IMR-90 (cell line): ENCODE measurements around the gene TBX3. TPM values are rescaled to one million over a fixed set of nuclear protein-coding genes. Genes with fewer than 3 reads are reported as not detected.
A peak's percentile ranks its signal among the peaks of the same experiment; 100 is the strongest.

Experiments used
- ATAC-seq: fragments of 200-7000 bp; cut with Tn5 transposase; 2 replicates; pipeline ENCODE4 v1.9.1; 2020; ENCODE audit warnings: low read depth, mild to moderate bottlenecking, moderate library complexity
- BruUV-seq: library from RNA; stranded (reverse); fragments of 400-500 nt; replicated peaks from 2 replicates; lab custom pipeline; 2021; lab: Mats Ljungman, UMichigan
- CTCF ChIA-PET: fragments of 300-600 bp; formaldehyde crosslinking; extraction: SDS; loops from one replicate; lab custom pipeline; 2021; ENCODE audit warnings: antibody characterized with exemption; lab: Yijun Ruan, JAX
- POLR2A ChIA-PET: fragments of 300-600 bp; sonication (Branson Sonifier 250); formaldehyde crosslinking; loops from one replicate; lab custom pipeline; 2022; ENCODE audit warnings: antibody characterized with exemption; ENCODE audit not compliant: unreplicated experiment; lab: Charles Lee
- DNase-seq: peaks from one replicate; pipeline ENCODE4 v3.0.0; 2013
- H2AFZ ChIP-seq: replicated peaks from 2 replicates; pipeline ENCODE3; 2013; ENCODE audit warnings: low read length, mild to moderate bottlenecking; ENCODE audit not compliant: poor library complexity
- H2AK5ac ChIP-seq: 2 replicates; pipeline ENCODE4 v1.6.1; 2013; ENCODE audit warnings: low read depth, low read length, inconsistent platforms
- H2AK9ac ChIP-seq: replicated peaks from 2 replicates; pipeline ENCODE3; 2013; ENCODE audit warnings: mild to moderate bottlenecking, low read depth, low read length, moderate library complexity; ENCODE audit not compliant: poor library complexity
- H2BK120ac ChIP-seq: 2 replicates; pipeline ENCODE4 v1.6.1; 2013; ENCODE audit warnings: low read depth, low read length, inconsistent platforms
- H2BK15ac ChIP-seq: 3 replicates; pipeline ENCODE4 v1.6.1; 2013; ENCODE audit warnings: low read depth, low read length, inconsistent platforms
- H2BK20ac ChIP-seq: 2 replicates; pipeline ENCODE4 v1.6.1; 2013; ENCODE audit warnings: low read depth, mild to moderate bottlenecking, inconsistent platforms, low read length, moderate library complexity
- H2BK5ac ChIP-seq: 2 replicates; pipeline ENCODE4 v1.6.1; 2013; ENCODE audit warnings: mild to moderate bottlenecking, low read depth, low read length, inconsistent platforms; ENCODE audit not compliant: poor library complexity, severe bottlenecking
- H3K14ac ChIP-seq: replicated peaks from 2 replicates; pipeline ENCODE4 v1.6.1; 2013; ENCODE audit warnings: low read depth, low read length, inconsistent platforms
- H3K18ac ChIP-seq: 2 replicates; pipeline ENCODE4 v1.6.1; 2013; ENCODE audit warnings: low read depth, low read length, control low read depth
- H3K23ac ChIP-seq: 2 replicates; pipeline ENCODE4 v1.6.1; 2013; ENCODE audit warnings: low read depth, low read length, inconsistent platforms
- H3K27ac ChIP-seq: 2 replicates; pipeline ENCODE4 v1.5.1; 2013; ENCODE audit warnings: mild to moderate bottlenecking, control low read depth, low read length; ENCODE audit not compliant: insufficient read depth
- H3K27me3 ChIP-seq: 2 replicates; pipeline ENCODE4 v1.6.1; 2013; ENCODE audit warnings: low read length; ENCODE audit not compliant: control insufficient read depth, insufficient read depth
- H3K36me3 ChIP-seq: 2 replicates; pipeline ENCODE4 v1.6.1; 2013; ENCODE audit warnings: low read length, mixed read lengths; ENCODE audit not compliant: control insufficient read depth, insufficient read depth
- H3K4ac ChIP-seq: 2 replicates; pipeline ENCODE4 v1.6.1; 2013; ENCODE audit warnings: low read depth, low read length, inconsistent platforms
- H3K4me1 ChIP-seq: 2 replicates; pipeline ENCODE4 v1.6.1; 2013; ENCODE audit warnings: low read length, mixed read lengths; ENCODE audit not compliant: control insufficient read depth, insufficient read depth
- H3K4me2 ChIP-seq: 2 replicates; pipeline ENCODE4 v1.6.1; 2013; ENCODE audit warnings: low read depth, mild to moderate bottlenecking, control low read depth, low read length, moderate library complexity
- H3K4me3 ChIP-seq: 2 replicates; pipeline ENCODE4 v1.5.1; 2013; ENCODE audit warnings: low read depth, mild to moderate bottlenecking, control low read depth, low read length, moderate library complexity; ENCODE audit not compliant: insufficient read depth
- H3K56ac ChIP-seq: 2 replicates; pipeline ENCODE4 v1.6.1; 2013; ENCODE audit warnings: low read length, inconsistent platforms; ENCODE audit not compliant: insufficient read depth; ENCODE audit errors: extremely low read depth
- H3K79me1 ChIP-seq, 2 experiments: 2 replicates each; pipeline ENCODE4 v1.6.1; 2013; ENCODE audit warnings: low read length in 2 of 2, inconsistent platforms in 1 of 2, low read depth in 1 of 2
- H3K9ac ChIP-seq: 2 replicates; pipeline ENCODE4 v1.6.1; 2013; ENCODE audit warnings: low read depth, low read length, control low read depth
- H3K9me1 ChIP-seq: 2 replicates; pipeline ENCODE4 v1.6.1; 2013; ENCODE audit warnings: low read length, inconsistent platforms; ENCODE audit not compliant: insufficient read depth
- H3K9me3 ChIP-seq: 2 replicates; pipeline ENCODE4 v1.6.1; 2013; ENCODE audit warnings: low read length; ENCODE audit not compliant: control insufficient read depth, insufficient read depth
- H4K20me1 ChIP-seq: 2 replicates; pipeline ENCODE4 v1.6.1; 2013; ENCODE audit warnings: low read length, inconsistent platforms; ENCODE audit not compliant: insufficient read depth
- H4K5ac ChIP-seq: 2 replicates; pipeline ENCODE4 v1.6.1; 2013; ENCODE audit warnings: mild to moderate bottlenecking, low read depth, low read length, control low read depth
- H4K8ac ChIP-seq, 2 experiments: 2 replicates each; pipeline ENCODE4 v1.6.1; 2013; ENCODE audit warnings: low read depth in 2 of 2, low read length in 2 of 2, control low read depth in 1 of 2, inconsistent platforms in 1 of 2
- H4K91ac ChIP-seq: 2 replicates; pipeline ENCODE4 v1.6.1; 2013; ENCODE audit warnings: low read depth, low read length, inconsistent platforms; ENCODE audit not compliant: insufficient read depth
- CHD1 ChIP-seq: IDR thresholded peaks from 2 replicates; pipeline ENCODE4 v1.6.1; 2012; ENCODE audit warnings: low read depth, low read length, improper control_type of control experiment
- MXI1 ChIP-seq: IDR thresholded peaks from 2 replicates; pipeline ENCODE4 v1.6.1; 2012; ENCODE audit warnings: low read depth, mild to moderate bottlenecking, low read length, moderate library complexity, borderline replicate concordance
- WGBS, 2 experiments: methylation state at CpG; one replicate each; pipeline versions ENCODE4 v1.1.5 to v1.1.7; 2013; ENCODE audit warnings: missing lambda C conversion rate in 2 of 2; ENCODE audit not compliant: insufficient read length in 1 of 2; ENCODE audit errors: extremely low coverage in 2 of 2; 5-methylcytosine and 5-hydroxymethylcytosine counted together
- dilution Hi-C: fragments of 300-500 bp; cut with HindIII; formaldehyde crosslinking; loops from one replicate; pipeline ENCODE4 v1.14.3; 2018; ENCODE audit warnings: low sequenced_read_pairs; ENCODE audit not compliant: unreplicated experiment
- in situ Hi-C: fragments of 300-500 bp; cut with MboI; formaldehyde crosslinking; loops from 3 replicates; pipeline ENCODE4 v1.14.3; 2019; ENCODE audit warnings: low sequenced_read_pairs, inconsistent platforms, mixed read lengths
- intact Hi-C: fragments of 100-400 bp; cut with micrococcal nuclease; formaldehyde crosslinking; loops from 2 replicates; pipeline ENCODE4 v1.10.0; 2022
- polyA plus RNA-seq, 3 experiments: library from polyadenylated mRNA; depleted of rRNA; stranded (reverse); fragments of >200 nt; gene quantifications; 2 replicates each; pipeline ENCODE4 v1.2.3, GENCODE V29; 2012; ENCODE audit warnings: low replicate concordance in 1 of 3
- total RNA-seq: library from RNA; depleted of rRNA; stranded (reverse); fragments of >200 nt; gene quantifications from 2 replicates; pipeline ENCODE4 v1.2.3, GENCODE V29; 2012

TBX3 gene
- total and polyA plus RNA-seq, 2 of the 4 experiments (the other 2 are of a cell fraction) = 15.8 to 44.9 TPM

GRCh38 chr12:114704096-114704495 lies 20.1 kb upstream of the TBX3 start:
- ATAC-seq = peak; percentile 78
- WGBS, 2 experiments = no CpG with 5 or more reads among the region's 3 CpGs
- peak overlapping the region; percentile 57 for H2AFZ ChIP-seq

More at GRCh38 chr12:114704096-114704495, 20.1 kb upstream of the TBX3 start:
- in situ Hi-C loops = no loop called here
- no TSS peak for BruUV-seq
- H3K27ac ChIP-seq = no peak overlapping the region
- no peak overlapping the region for H3K4ac ChIP-seq
- TF ChIP-seq MXI1 (no peak), CHD1 (no peak)
- dilution Hi-C loops = no loop called here
- H2AK5ac ChIP-seq = no peak overlapping the region
- H3K27me3 ChIP-seq = peaks cover 6% of the 10 kb centered on the region
- ChIA-PET CTCF (interaction anchor here (0.8 kb wide), 1 partner anchor 12 kb away, joined by 6 read pairs; no protein-coding TSS in a partner anchor), POLR2A (interaction anchor here (1.1 kb wide), 1 partner anchor 20 kb away, joined by 3 read pairs; the partner anchor contains the start of gene TBX3)
- H2BK20ac ChIP-seq = no peak overlapping the region
- no peak overlapping the region for H3K18ac ChIP-seq
- no peak overlapping the region for H2BK5ac ChIP-seq
- no peak overlapping the region; the same call in 1 of the 2 replicates for H4K91ac ChIP-seq
- no peaks in the 10 kb centered on the region for H3K79me1 ChIP-seq
- H2BK15ac ChIP-seq = no peak overlapping the region
- no peaks in the 10 kb centered on the region for H3K9me1 ChIP-seq
- H3K56ac ChIP-seq = no peak overlapping the region
- no peak overlapping the region for H3K9ac ChIP-seq
- no peak overlapping the region for H3K4me2 ChIP-seq
- H3K9me3 ChIP-seq = no peaks in the 10 kb centered on the region
- no peak overlapping the region for H3K23ac ChIP-seq
- no peak overlapping the region for H4K8ac ChIP-seq
- H2BK120ac ChIP-seq = 0 out of 2 replicates have a peak overlapping the region, but pooled peaks have one; percentile 10
- no peaks in the 10 kb centered on the region for H4K20me1 ChIP-seq
- H2AK9ac ChIP-seq = peak overlapping the region; percentile 62
- no peak overlapping the region for H4K5ac ChIP-seq
- H3K36me3 ChIP-seq = no peaks in the 10 kb centered on the region
- H3K4me1 ChIP-seq = peaks cover 12% of the 10 kb centered on the region
- no peak overlapping the region for H3K14ac ChIP-seq
- no peak for DNase-seq
- no peak overlapping the region for H3K4me3 ChIP-seq
- intact Hi-C loops = no loop called here
